DOHH2 (cell line): ENCODE measurements around the gene DAGLA.

Experiments
- H3F3A ChIP-seq: fragments of 200-600 bp; sonication (generic), shearing (Covaris generic); 2 replicates; pipeline ENCODE4 v1.6.0; 2016; ENCODE audit warnings: antibody characterized with exemption, mild to moderate bottlenecking; ENCODE audit not compliant: control insufficient read depth, insufficient read depth
- H3K27ac ChIP-seq: fragments of 200-600 bp; sonication (generic); 2 replicates; pipeline ENCODE4 v1.5.1; 2014; ENCODE audit warnings: low read depth, mild to moderate bottlenecking, low read length, moderate library complexity
- H3K27me3 ChIP-seq: fragments of 200-600 bp; sonication (generic); 2 replicates; pipeline ENCODE4 v1.6.1; 2014; ENCODE audit warnings: mild to moderate bottlenecking, low read length, mixed read lengths; ENCODE audit not compliant: control insufficient read depth
- H3K36me3 ChIP-seq: fragments of 200-600 bp; sonication (generic); 2 replicates; pipeline ENCODE4 v1.6.1; 2014; ENCODE audit warnings: mild to moderate bottlenecking, low read length, moderate library complexity, mixed read lengths; ENCODE audit not compliant: control insufficient read depth
- H3K4me1 ChIP-seq: fragments of 200-600 bp; sonication (generic); 2 replicates; pipeline ENCODE4 v1.6.1; 2014; ENCODE audit warnings: mild to moderate bottlenecking, low read length, mixed read lengths; ENCODE audit not compliant: control insufficient read depth
- H3K4me2 ChIP-seq: fragments of 200-600 bp; sonication (generic); 2 replicates; pipeline ENCODE4 v1.6.0; 2014; ENCODE audit warnings: mild to moderate bottlenecking, low read length, moderate library complexity
- H3K4me3 ChIP-seq: fragments of 200-600 bp; sonication (generic); 2 replicates; pipeline ENCODE4 v1.5.1; 2014; ENCODE audit warnings: mild to moderate bottlenecking, low read length, mixed read lengths
- H3K79me2 ChIP-seq: fragments of 200-600 bp; sonication (generic); 2 replicates; pipeline ENCODE4 v1.6.1; 2014; ENCODE audit warnings: mild to moderate bottlenecking, low read length, mixed read lengths; ENCODE audit not compliant: control insufficient read depth
- H3K9me2 ChIP-seq: fragments of 200-600 bp; sonication (generic); replicated peaks from 2 replicates; pipeline ENCODE4 v1.6.1; 2014; ENCODE audit warnings: mild to moderate bottlenecking, low read length, mixed read lengths; ENCODE audit not compliant: control insufficient read depth
- H3K9me3 ChIP-seq: fragments of 200-600 bp; sonication (generic); 2 replicates; pipeline ENCODE4 v1.6.1; 2014; ENCODE audit warnings: antibody characterized with exemption, low read length, mixed read lengths; ENCODE audit not compliant: control insufficient read depth, insufficient read depth
- H4K20me1 ChIP-seq: fragments of 200-600 bp; sonication (generic); 2 replicates; pipeline ENCODE4 v1.6.0; 2014; ENCODE audit warnings: low read depth, mild to moderate bottlenecking, antibody characterized with exemption, low read length, moderate library complexity; ENCODE audit not compliant: control insufficient read depth, insufficient read depth
- EZH2phosphoT487 ChIP-seq: fragments of 200-600 bp; sonication (generic); IDR thresholded peaks from 2 replicates; pipeline ENCODE4 v1.6.1; 2017; ENCODE audit warnings: borderline replicate concordance, mild to moderate bottlenecking, antibody characterized with exemption, low read length, moderate library complexity, mixed read lengths
- TF ChIP-seq, protein P1 (sequence below): fragments of 200-600 bp; sonication (generic); IDR thresholded peaks from one replicate; pipeline ENCODE4 v1.5.1; 2014; ENCODE audit warnings: antibody characterized with exemption, mild to moderate bottlenecking, low read depth, low read length; ENCODE audit not compliant: poor library complexity, severe bottlenecking

The DAGLA gene

DNA sequence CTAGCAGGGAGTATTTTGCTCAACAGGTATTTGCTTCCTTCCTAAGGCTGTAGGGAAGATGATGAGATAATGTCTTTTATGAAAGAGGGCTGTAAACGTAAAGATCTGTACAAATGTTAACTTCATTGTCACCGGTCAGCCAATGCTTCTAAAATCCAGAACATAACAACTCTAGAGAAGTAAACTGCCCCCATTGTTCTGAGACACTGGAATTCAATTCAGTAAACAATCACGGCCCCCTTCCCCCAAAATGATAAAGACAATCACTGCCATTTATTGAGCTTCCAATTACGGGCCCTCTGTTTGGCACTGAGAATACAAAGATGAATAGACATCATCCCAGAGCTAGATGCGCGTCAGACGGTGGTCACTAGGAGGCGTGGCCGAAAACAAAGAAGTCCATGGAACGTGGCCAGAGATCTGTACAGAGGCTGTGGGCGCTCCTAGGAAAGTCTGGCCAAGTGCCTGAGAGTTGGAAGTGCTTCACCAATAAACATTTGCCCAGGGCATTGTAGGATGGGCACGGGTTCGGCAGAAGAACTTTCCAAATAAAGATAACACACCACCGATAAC, 111.6 kb downstream of the DAGLA start:
- peaks cover 2% of the 10 kb centered on the region for H3F3A ChIP-seq
- H3K4me2 ChIP-seq, result peak overlapping the region; percentile 74
- H3K79me2 ChIP-seq, result peaks cover 75% of the 10 kb centered on the region
- H3K9me2 ChIP-seq, result no peaks in the 10 kb centered on the region
- TF ChIP-seq, protein P1, sequence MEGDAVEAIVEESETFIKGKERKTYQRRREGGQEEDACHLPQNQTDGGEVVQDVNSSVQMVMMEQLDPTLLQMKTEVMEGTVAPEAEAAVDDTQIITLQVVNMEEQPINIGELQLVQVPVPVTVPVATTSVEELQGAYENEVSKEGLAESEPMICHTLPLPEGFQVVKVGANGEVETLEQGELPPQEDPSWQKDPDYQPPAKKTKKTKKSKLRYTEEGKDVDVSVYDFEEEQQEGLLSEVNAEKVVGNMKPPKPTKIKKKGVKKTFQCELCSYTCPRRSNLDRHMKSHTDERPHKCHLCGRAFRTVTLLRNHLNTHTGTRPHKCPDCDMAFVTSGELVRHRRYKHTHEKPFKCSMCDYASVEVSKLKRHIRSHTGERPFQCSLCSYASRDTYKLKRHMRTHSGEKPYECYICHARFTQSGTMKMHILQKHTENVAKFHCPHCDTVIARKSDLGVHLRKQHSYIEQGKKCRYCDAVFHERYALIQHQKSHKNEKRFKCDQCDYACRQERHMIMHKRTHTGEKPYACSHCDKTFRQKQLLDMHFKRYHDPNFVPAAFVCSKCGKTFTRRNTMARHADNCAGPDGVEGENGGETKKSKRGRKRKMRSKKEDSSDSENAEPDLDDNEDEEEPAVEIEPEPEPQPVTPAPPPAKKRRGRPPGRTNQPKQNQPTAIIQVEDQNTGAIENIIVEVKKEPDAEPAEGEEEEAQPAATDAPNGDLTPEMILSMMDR, result peak; percentile 18
- TF ChIP-seq EZH2phosphoT487, result no peak
- H3K36me3 ChIP-seq, result peaks cover 76% of the 10 kb centered on the region
- peak overlapping the region; percentile 92 for H3K4me3 ChIP-seq
- H3K27ac ChIP-seq, result peak overlapping the region; percentile 71
- H3K27me3 ChIP-seq, result no peaks in the 10 kb centered on the region
- H3K9me3 ChIP-seq, result no peaks in the 10 kb centered on the region
- H3K4me1 ChIP-seq, result peaks cover 33% of the 10 kb centered on the region
- peaks cover 17% of the 10 kb centered on the region for H4K20me1 ChIP-seq

DNA sequence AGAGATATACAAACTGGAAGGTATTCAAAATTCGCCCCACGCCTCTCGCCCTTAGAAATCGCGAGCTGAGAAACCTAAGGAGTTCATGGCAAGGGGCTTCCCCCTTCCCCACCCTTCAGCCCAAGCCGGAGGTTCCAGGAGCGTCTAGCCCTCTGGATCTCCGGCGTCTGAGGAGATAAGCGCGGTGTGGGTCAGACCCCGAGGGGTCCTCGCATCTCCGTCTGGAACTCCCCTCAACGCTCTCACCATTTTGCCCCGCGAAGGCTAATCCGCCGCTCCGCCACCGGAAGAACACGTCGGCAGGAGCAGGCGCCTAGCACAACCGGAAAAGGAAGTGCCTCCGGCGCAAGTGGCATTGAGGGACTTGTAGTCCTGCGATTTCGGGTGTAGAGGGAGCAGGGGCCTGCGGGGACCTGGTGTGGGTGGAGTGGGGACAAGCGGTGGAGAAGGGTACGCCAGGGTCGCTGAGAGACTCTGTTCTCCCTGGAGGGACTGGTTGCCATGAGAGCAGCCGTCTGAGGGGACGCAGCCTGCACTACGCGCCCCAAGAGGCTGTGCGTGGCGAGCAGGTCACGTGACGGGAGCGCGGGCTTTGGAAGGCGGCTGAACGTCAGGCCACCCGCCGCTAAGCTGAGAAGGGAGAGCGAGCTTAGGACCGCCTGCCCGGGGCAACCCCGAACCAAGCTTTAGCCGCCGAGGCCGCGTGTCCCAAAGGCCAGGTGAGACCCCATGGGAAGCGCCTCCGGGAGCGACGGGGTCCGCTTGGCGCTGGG, 112.3 kb downstream of the DAGLA start, which contains the start of the genes FEN1 and TMEM258:
Gene FEN1, plus strand, starts transcription at position 602 of the 773 bp plus-strand sequence. CDS start 2,451 bp downstream, outside the sequence.
Gene TMEM258, minus strand, starts transcription at position 290 of the 773 bp plus-strand sequence. Its CDS starts 41 bp downstream, at position 249.
- no peaks in the 10 kb centered on the region for H3K27me3 ChIP-seq
- H3F3A ChIP-seq, result peaks cover 7% of the 10 kb centered on the region
- H3K4me1 ChIP-seq, result peaks cover 33% of the 10 kb centered on the region
- no peaks in the 10 kb centered on the region for H3K9me2 ChIP-seq
- H3K27ac ChIP-seq, result peak within 1 kb of the TSS; percentile 71
- peak within 1 kb of the TSS; percentile 92 for H3K4me3 ChIP-seq
- peaks cover 82% of the 10 kb centered on the region for H3K79me2 ChIP-seq
- H3K36me3 ChIP-seq, result peaks cover 76% of the 10 kb centered on the region
- no peak for TF ChIP-seq EZH2phosphoT487
- TF ChIP-seq, protein P1, result no peak
- H4K20me1 ChIP-seq, result peaks cover 19% of the 10 kb centered on the region
- H3K4me2 ChIP-seq, result peak within 1 kb of the TSS; percentile 74
- H3K9me3 ChIP-seq, result no peaks in the 10 kb centered on the region

DNA sequence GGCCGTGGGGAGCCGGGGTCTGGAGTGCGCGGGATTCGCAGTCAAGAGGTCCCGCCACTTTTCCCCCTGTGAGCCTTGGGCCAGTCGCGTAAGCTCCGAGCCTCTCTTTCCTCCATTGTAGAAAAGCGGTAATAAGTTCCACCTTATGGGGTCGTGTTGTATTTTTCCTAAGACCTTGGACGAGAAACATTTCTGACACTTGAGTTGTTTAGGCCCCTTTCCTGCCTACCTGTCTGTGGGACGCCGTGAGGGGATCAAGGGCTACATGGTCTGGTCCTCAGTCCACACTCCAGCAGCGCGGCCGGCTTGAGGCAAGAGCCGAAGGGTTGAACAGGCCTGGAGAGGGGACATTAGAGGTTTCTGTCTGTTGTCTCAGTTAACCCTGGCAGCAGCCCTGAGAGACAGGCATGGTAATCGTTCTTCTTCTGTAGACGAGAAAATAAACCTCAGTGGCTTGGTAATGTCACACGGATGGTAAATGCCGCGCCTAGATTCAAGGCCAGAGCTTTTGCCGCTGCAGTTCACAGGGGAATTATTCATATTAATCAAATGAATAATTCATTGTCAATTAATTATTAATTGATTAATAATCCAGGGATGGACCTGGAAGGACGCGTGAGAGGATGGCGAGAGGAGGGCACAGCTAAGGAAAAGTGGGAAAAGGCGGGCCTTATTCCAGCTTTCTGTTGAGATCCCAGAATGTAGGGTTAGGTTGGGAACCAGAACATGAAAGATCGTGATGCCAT, 113.1 kb downstream of the DAGLA start:
- H3F3A ChIP-seq, result peaks cover 8% of the 10 kb centered on the region
- H3K4me2 ChIP-seq, result peak overlapping the region; percentile 74
- no peaks in the 10 kb centered on the region for H3K9me2 ChIP-seq
- TF ChIP-seq, protein P1, result no peak
- TF ChIP-seq EZH2phosphoT487, result no peak
- peak overlapping the region; percentile 92 for H3K4me3 ChIP-seq
- H3K36me3 ChIP-seq, result peaks cover 77% of the 10 kb centered on the region
- peak overlapping the region; percentile 71 for H3K27ac ChIP-seq
- H3K79me2 ChIP-seq, result peaks cover 89% of the 10 kb centered on the region
- H3K27me3 ChIP-seq, result no peaks in the 10 kb centered on the region
- peaks cover 24% of the 10 kb centered on the region for H4K20me1 ChIP-seq
- no peaks in the 10 kb centered on the region for H3K9me3 ChIP-seq
- H3K4me1 ChIP-seq, result peaks cover 40% of the 10 kb centered on the region
